ENCODE measurements around the gene MEIKIN. TPM values are rescaled to one million over a fixed set of nuclear protein-coding genes. Genes with fewer than 3 reads are reported as not detected.

The MEIKIN gene
- total and polyA plus RNA-seq, 12 donors = 0.09 TPM; not detected in 11

DNA sequence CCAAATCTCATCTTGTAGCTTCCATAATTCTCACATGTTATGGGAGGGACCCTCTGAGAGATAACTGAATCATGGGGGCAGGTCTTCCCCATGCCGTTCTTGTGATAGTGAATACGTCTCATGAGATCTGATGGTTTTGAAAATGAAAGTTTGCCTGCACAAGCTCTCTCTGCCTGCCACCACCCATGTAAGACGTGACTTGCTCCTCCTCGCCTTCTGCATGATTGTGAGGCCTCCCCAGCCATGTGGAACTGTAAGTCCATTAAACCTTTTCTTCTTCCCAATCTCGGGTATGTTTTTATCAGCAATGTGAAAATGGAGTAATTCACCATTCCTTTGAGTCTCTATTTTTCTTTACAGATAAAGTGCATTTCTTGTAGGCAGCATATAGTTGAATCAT, 81.8 kb downstream of the MEIKIN start:
- intact Hi-C loops (cut with DNase I) = no loop called here
- no peaks in the 10 kb centered on the region for H3K4me1 ChIP-seq
- H3K9me3 ChIP-seq = peaks cover 0 to 68% (median 26%) of the 10 kb centered on the region in 11 donors
- ATAC-seq = no peak
- H3K36me3 ChIP-seq = no peaks in the 10 kb centered on the region
- no peak overlapping the region for H3K27ac ChIP-seq
- 76 to 82% methylated on average over 5 of the region's 5 CpGs for WGBS, 2 donors
- TF ChIP-seq, protein P1, sequence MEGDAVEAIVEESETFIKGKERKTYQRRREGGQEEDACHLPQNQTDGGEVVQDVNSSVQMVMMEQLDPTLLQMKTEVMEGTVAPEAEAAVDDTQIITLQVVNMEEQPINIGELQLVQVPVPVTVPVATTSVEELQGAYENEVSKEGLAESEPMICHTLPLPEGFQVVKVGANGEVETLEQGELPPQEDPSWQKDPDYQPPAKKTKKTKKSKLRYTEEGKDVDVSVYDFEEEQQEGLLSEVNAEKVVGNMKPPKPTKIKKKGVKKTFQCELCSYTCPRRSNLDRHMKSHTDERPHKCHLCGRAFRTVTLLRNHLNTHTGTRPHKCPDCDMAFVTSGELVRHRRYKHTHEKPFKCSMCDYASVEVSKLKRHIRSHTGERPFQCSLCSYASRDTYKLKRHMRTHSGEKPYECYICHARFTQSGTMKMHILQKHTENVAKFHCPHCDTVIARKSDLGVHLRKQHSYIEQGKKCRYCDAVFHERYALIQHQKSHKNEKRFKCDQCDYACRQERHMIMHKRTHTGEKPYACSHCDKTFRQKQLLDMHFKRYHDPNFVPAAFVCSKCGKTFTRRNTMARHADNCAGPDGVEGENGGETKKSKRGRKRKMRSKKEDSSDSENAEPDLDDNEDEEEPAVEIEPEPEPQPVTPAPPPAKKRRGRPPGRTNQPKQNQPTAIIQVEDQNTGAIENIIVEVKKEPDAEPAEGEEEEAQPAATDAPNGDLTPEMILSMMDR (IDR thresholded peaks at IDR 0.05) = no peak
- DNase-seq = no peak
- H3K4me3 ChIP-seq = no peak overlapping the region
- H3K27me3 ChIP-seq = no peaks in the 10 kb centered on the region

- ATAC-seq = no peak
- Histone ChIP-seq H3K4me1 (peaks cover 0 to 4% (median 0%) of the 10 kb centered on the region in 9 donors), H3K27me3 (peaks cover 0 to 4% (median 0%) of the 10 kb centered on the region in 7 donors), H3K36me3 (no peaks in the 10 kb centered on the region), H3K9me3 (peaks cover 0 to 7% (median 0%) of the 10 kb centered on the region in 11 donors), H3K4me3 (no peak overlapping the region), H3K27ac (no peak overlapping the region)
- TF ChIP-seq, protein P1 (IDR thresholded peaks at IDR 0.05) = no peak
- 90 to 93% methylated on average over 10 of the region's 10 CpGs for WGBS, 2 donors
- DNase-seq = no peak
- intact Hi-C loops (cut with DNase I) = no loop called here
Measured at GRCh38 chr5:131857388-131857787, 88.1 kb downstream of the MEIKIN start.

GRCh38 chr5:131855452-131855851, 90.0 kb downstream of the MEIKIN start:
- no peak for ATAC-seq
- Histone ChIP-seq H3K27me3 (peaks cover 0 to 4% (median 0%) of the 10 kb centered on the region in 7 donors), H3K27ac (no peak overlapping the region), H3K9me3 (no peaks in the 10 kb centered on the region), H3K4me3 (no peak overlapping the region), H3K36me3 (no peaks in the 10 kb centered on the region), H3K4me1 (peaks cover 0 to 4% (median 0%) of the 10 kb centered on the region in 9 donors)
- intact Hi-C loops (cut with DNase I) = no loop called here
- no peak for DNase-seq
- TF ChIP-seq, protein P1 (IDR thresholded peaks at IDR 0.05) = no peak
- WGBS, 2 donors = 84 to 88% methylated on average over 3 of the region's 3 CpGs

GRCh38 chr5:131854134-131854533, 91.3 kb downstream of the MEIKIN start:
- no peak for DNase-seq
- TF ChIP-seq, protein P1 (IDR thresholded peaks at IDR 0.05) = no peak
- H3K9me3 ChIP-seq = peaks cover 0 to 5% (median 0%) of the 10 kb centered on the region in 11 donors
- peaks cover 0 to 4% (median 0%) of the 10 kb centered on the region in 7 donors for H3K27me3 ChIP-seq
- peaks cover 0 to 4% (median 0%) of the 10 kb centered on the region in 9 donors for H3K4me1 ChIP-seq
- H3K4me3 ChIP-seq = no peak overlapping the region
- no peak for ATAC-seq
- no peaks in the 10 kb centered on the region for H3K36me3 ChIP-seq
- no peak overlapping the region for H3K27ac ChIP-seq
- intact Hi-C loops (cut with DNase I) = no loop called here

Data from heart right ventricle (tissue), 16 donors.